Stimulated activated naive CD4-positive, alpha-beta T cell (primary cell): ENCODE measurements around the gene ST6GAL1.
"Not testable (repeated sequence)": the region's sequence is repeated elsewhere in the genome, so short reads cannot be mapped to it uniquely, and the experiment has no call there.

Experiments
- DNase-seq, 6 experiments: peaks; one replicate each; lab custom pipeline; 2025; lab: John Stamatoyannopoulos, UW

The ST6GAL1 gene

GRCh38 chr3:187021748-187022402, 91.5 kb downstream of the ST6GAL1 start:
- DNase-seq: no peak

GRCh38 chr3:187022403-187023029, 92.2 kb downstream of the ST6GAL1 start:
- no peak for DNase-seq

- DNase-seq: not testable (repeated sequence)
Measured at GRCh38 chr3:187023340-187023739, 93.0 kb downstream of the ST6GAL1 start.

- peak in 1 of 6 experiments; percentile 23 for DNase-seq
Measured at GRCh38 chr3:187024536-187025226, 94.4 kb downstream of the ST6GAL1 start.

GRCh38 chr3:187025254-187025655, 94.9 kb downstream of the ST6GAL1 start:
- DNase-seq: peak; percentile 13 to 64 (median 48)

- peak in 2 of 6 experiments; percentile 23 to 44 for DNase-seq
Measured at GRCh38 chr3:187025656-187026316, 95.5 kb downstream of the ST6GAL1 start.

- no peak for DNase-seq
Measured at GRCh38 chr3:187026317-187026670, 96.0 kb downstream of the ST6GAL1 start.

GRCh38 chr3:187027531-187028278, 97.4 kb downstream of the ST6GAL1 start:
- peak; percentile 54 to 89 (median 79) for DNase-seq

- no peak for DNase-seq
Measured at GRCh38 chr3:187031934-187032333, 101.6 kb downstream of the ST6GAL1 start.

- no peak for DNase-seq
Measured at GRCh38 chr3:187036394-187036793, 106.1 kb downstream of the ST6GAL1 start.

GRCh38 chr3:187039100-187039722, 108.9 kb downstream of the ST6GAL1 start:
- DNase-seq: peak in 2 of 6 experiments; percentile 5 to 17

GRCh38 chr3:187039723-187040414, 109.5 kb downstream of the ST6GAL1 start:
- DNase-seq: no peak

GRCh38 chr3:187040516-187041361, 110.4 kb downstream of the ST6GAL1 start:
- DNase-seq: no peak

- DNase-seq: peak in 5 of 6 experiments; percentile 16 to 59 (median 55)
Measured at GRCh38 chr3:187041362-187042307, 111.3 kb downstream of the ST6GAL1 start.

GRCh38 chr3:187042346-187042745, 112.0 kb downstream of the ST6GAL1 start:
- no peak for DNase-seq

- DNase-seq: no peak
Measured at GRCh38 chr3:187042874-187043458, 112.6 kb downstream of the ST6GAL1 start.

- DNase-seq: no peak
Measured at GRCh38 chr3:187044206-187044605, 113.9 kb downstream of the ST6GAL1 start.

- DNase-seq: no peak
Measured at GRCh38 chr3:187044867-187045552, 114.7 kb downstream of the ST6GAL1 start.
